HG03196 (cell line): ENCODE data around the gene USP15.
A peak's percentile ranks its signal among the peaks of the same experiment; 100 is the strongest.
"Not testable (repeated sequence)": the region's sequence is repeated elsewhere in the genome, so short reads cannot be mapped to it uniquely, and the experiment has no call there.

Source experiments
- ATAC-seq: cut with Tn5 transposase; IDR thresholded peaks from one replicate; pipeline ENCODE4 v1.9.1; 2021; ENCODE audit not compliant: unreplicated experiment

The USP15 gene

GRCh38 chr12:62365846-62366245, 105.6 kb downstream of the USP15 start:
- not testable (repeated sequence) for ATAC-seq

- not testable (repeated sequence) for ATAC-seq
Observed at GRCh38 chr12:62368430-62369223, 108.4 kb downstream of the USP15 start.

- ATAC-seq, result no peak
Observed at GRCh38 chr12:62370189-62370588, 110.0 kb downstream of the USP15 start.

GRCh38 chr12:62371661-62372060, 111.5 kb downstream of the USP15 start:
- ATAC-seq, result no peak

GRCh38 chr12:62372134-62372533, 111.9 kb downstream of the USP15 start:
- ATAC-seq, result no peak

- no peak for ATAC-seq
Observed at GRCh38 chr12:62372825-62373224, 112.6 kb downstream of the USP15 start.

GRCh38 chr12:62375603-62376002, 115.4 kb downstream of the USP15 start:
- no peak for ATAC-seq

- no peak for ATAC-seq
Observed at GRCh38 chr12:62379026-62379722, 119.0 kb downstream of the USP15 start.

GRCh38 chr12:62379723-62380045, 119.5 kb downstream of the USP15 start:
- ATAC-seq, result no peak

- ATAC-seq, result no peak
Observed at GRCh38 chr12:62382526-62382925, 122.3 kb downstream of the USP15 start.

GRCh38 chr12:62396750-62397149, 136.5 kb downstream of the USP15 start:
- ATAC-seq, result no peak

GRCh38 chr12:62400135-62400534, 139.9 kb downstream of the USP15 start:
- ATAC-seq, result no peak

- ATAC-seq, result no peak
Observed at GRCh38 chr12:62401631-62402030, 141.4 kb downstream of the USP15 start.

- ATAC-seq, result no peak
Observed at GRCh38 chr12:62403031-62403430, 142.8 kb downstream of the USP15 start.

- no peak for ATAC-seq
Observed at GRCh38 chr12:62407587-62407986, 147.4 kb downstream of the USP15 start.

GRCh38 chr12:62409068-62409467, 148.9 kb downstream of the USP15 start:
- no peak for ATAC-seq

GRCh38 chr12:62414180-62414579, 154.0 kb downstream of the USP15 start:
- ATAC-seq, result no peak

- ATAC-seq, result no peak
Observed at GRCh38 chr12:62426089-62426488, 165.9 kb downstream of the USP15 start.

GRCh38 chr12:62429457-62429856, 169.3 kb downstream of the USP15 start:
- ATAC-seq, result no peak

- ATAC-seq, result no peak
Observed at GRCh38 chr12:62434494-62435302, 174.5 kb downstream of the USP15 start.

GRCh38 chr12:62435303-62436163, 175.3 kb downstream of the USP15 start:
- peak; percentile 73 for ATAC-seq
